Measurements from ENCODE around the gene MED12.

DNA sequence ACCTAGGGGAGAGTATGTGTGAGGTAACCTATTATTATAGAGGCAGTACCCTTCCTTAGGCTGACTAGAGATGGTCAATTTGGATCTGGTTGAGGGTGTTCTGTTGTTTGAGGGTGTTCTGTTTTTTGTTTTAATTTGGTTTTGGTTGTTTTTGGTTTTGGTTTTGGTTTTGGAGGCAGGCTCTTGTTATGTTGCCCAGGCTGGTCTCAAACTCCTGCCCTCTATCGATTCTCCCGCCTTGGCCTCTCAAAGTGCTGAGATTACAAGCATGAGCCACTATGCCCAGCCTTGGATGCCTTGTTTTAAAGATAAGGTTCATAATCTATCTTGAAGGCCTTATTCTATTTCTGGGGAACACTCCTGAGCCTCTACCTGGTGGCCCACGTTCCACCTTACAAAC, 12.8 kb upstream of the MED12 start:
- TF ChIP-seq, protein P1, sequence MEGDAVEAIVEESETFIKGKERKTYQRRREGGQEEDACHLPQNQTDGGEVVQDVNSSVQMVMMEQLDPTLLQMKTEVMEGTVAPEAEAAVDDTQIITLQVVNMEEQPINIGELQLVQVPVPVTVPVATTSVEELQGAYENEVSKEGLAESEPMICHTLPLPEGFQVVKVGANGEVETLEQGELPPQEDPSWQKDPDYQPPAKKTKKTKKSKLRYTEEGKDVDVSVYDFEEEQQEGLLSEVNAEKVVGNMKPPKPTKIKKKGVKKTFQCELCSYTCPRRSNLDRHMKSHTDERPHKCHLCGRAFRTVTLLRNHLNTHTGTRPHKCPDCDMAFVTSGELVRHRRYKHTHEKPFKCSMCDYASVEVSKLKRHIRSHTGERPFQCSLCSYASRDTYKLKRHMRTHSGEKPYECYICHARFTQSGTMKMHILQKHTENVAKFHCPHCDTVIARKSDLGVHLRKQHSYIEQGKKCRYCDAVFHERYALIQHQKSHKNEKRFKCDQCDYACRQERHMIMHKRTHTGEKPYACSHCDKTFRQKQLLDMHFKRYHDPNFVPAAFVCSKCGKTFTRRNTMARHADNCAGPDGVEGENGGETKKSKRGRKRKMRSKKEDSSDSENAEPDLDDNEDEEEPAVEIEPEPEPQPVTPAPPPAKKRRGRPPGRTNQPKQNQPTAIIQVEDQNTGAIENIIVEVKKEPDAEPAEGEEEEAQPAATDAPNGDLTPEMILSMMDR (IDR thresholded peaks at IDR 0.05), result no peak
- no peak for TF ChIP-seq EZH2 (IDR thresholded peaks at IDR 0.05; ENCODE audit: borderline replicate concordance, insufficient read depth, low read depth, low read length, poor library complexity, severe bottlenecking)

Measured in B cell (primary cell).